SK-N-SH (cell line): ENCODE measurements around the gene COPS4. TPM values are rescaled to one million over a fixed set of nuclear protein-coding genes. Genes with fewer than 3 reads are reported as not detected.

ENCODE experiments used
- CTCF ChIA-PET: fragments of 300-600, 350-600 bp; formaldehyde crosslinking; extraction: SDS; loops from one replicate; lab custom pipeline; 2021; lab: Yijun Ruan, JAX
- POLR2A ChIA-PET: fragments of 350-600 bp; sonication (Branson Sonifier 250); formaldehyde crosslinking; extraction: SDS; loops from one replicate; lab custom pipeline; 2020; ENCODE audit warnings: antibody characterized with exemption, inconsistent platforms; lab: Yijun Ruan, JAX
- DNase-seq: peaks from one replicate; pipeline ENCODE4 v3.0.0; 2012
- H2AFZ ChIP-seq: fragments of 200-600 bp; sonication (generic); 2 replicates; pipeline ENCODE4 v1.8.1; 2016; ENCODE audit warnings: antibody characterized with exemption, mild to moderate bottlenecking, low read depth
- H3F3A ChIP-seq: fragments of 200-600 bp; sonication (generic); replicated peaks from 2 replicates; pipeline ENCODE3; 2016; ENCODE audit warnings: antibody characterized with exemption, mild to moderate bottlenecking; ENCODE audit not compliant: insufficient read depth
- H3K27ac ChIP-seq, 2 experiments: fragments of 200-500 bp in 1 of 2; fragments of 200-600 bp in 1 of 2; sonication (Bioruptor generic) in 1 of 2; sonication (generic), shearing (Covaris generic) in 1 of 2; 2 replicates each; pipeline versions ENCODE4 v1.5.1 to v1.6.1; 2014 to 2016; ENCODE audit warnings: low read depth in 2 of 2, inconsistent platforms in 1 of 2, low read length in 1 of 2, mild to moderate bottlenecking in 1 of 2, mixed read lengths in 1 of 2
- H3K27me3 ChIP-seq: fragments of 200-600 bp; sonication (generic), shearing (Covaris generic); 2 replicates; pipeline ENCODE4 v1.6.1; 2016; ENCODE audit warnings: mixed run types; ENCODE audit not compliant: insufficient read depth
- H3K36me3 ChIP-seq, 2 experiments: fragments of 200-500 bp in 1 of 2; fragments of 200-600 bp in 1 of 2; sonication (Bioruptor generic) in 1 of 2; sonication (generic) in 1 of 2; replicated peaks in 1 of 2; 2 replicates each; pipeline versions ENCODE3 to v1.5.1; 2014 to 2016; ENCODE audit warnings: low read length in 1 of 2, mild to moderate bottlenecking in 1 of 2; ENCODE audit not compliant: insufficient read depth in 2 of 2, control insufficient read depth in 1 of 2
- H3K4me1 ChIP-seq, 2 experiments: fragments of 200-500 bp in 1 of 2; fragments of 200-600 bp in 1 of 2; sonication (Bioruptor generic) in 1 of 2; sonication (generic), shearing (Covaris generic) in 1 of 2; 2 replicates each; pipeline versions ENCODE4 v1.5.1 to v1.6.1; 2014 to 2016; ENCODE audit warnings: low read depth in 1 of 2, low read length in 1 of 2, mixed run types in 1 of 2; ENCODE audit not compliant: insufficient read depth in 2 of 2, control insufficient read depth in 1 of 2
- H3K4me2 ChIP-seq: fragments of 200-600 bp; sonication (generic), shearing (Covaris generic); 2 replicates; pipeline ENCODE4 v1.6.1; 2017; ENCODE audit warnings: mixed run types
- H3K4me3 ChIP-seq, 2 experiments: fragments of 200-500 bp in 1 of 2; fragments of 200-600 bp in 1 of 2; sonication (Bioruptor generic) in 1 of 2; sonication (generic), shearing (Covaris generic) in 1 of 2; 2 replicates each; pipeline versions ENCODE4 v1.5.1 to v1.8.1; 2014 to 2016; ENCODE audit warnings: low read depth in 2 of 2, inconsistent platforms in 1 of 2, low read length in 1 of 2, mild to moderate bottlenecking in 1 of 2, mixed read lengths in 1 of 2, moderate library complexity in 1 of 2
- H3K79me2 ChIP-seq: fragments of 200-600 bp; sonication (generic); 2 replicates; pipeline ENCODE4 v1.8.1; 2017; ENCODE audit warnings: mild to moderate bottlenecking; ENCODE audit not compliant: insufficient read depth
- H3K9ac ChIP-seq: fragments of 200-600 bp; sonication (generic); 2 replicates; pipeline ENCODE4 v1.6.1; 2017; ENCODE audit warnings: mixed run types
- H3K9me2 ChIP-seq: fragments of 200-600 bp; sonication (generic); 2 replicates; pipeline ENCODE4 v1.6.1; 2017; ENCODE audit warnings: mixed run types
- H3K9me3 ChIP-seq: fragments of 200-600 bp; sonication (generic); 2 replicates; pipeline ENCODE4 v1.6.1; 2017; ENCODE audit warnings: mixed run types, mild to moderate bottlenecking, moderate library complexity
- H4K20me1 ChIP-seq: fragments of 200-600 bp; sonication (generic); 2 replicates; pipeline ENCODE4 v1.6.1; 2017; ENCODE audit warnings: mild to moderate bottlenecking, mixed run types; ENCODE audit not compliant: insufficient read depth
- CHD2 ChIP-seq: fragments of 150-350 bp; IDR thresholded peaks from 2 replicates; pipeline ENCODE4 v1.6.1; 2018; ENCODE audit warnings: low read length; ENCODE audit not compliant: partially characterized antibody
- EP300 ChIP-seq, 2 experiments: IDR thresholded peaks; 2 replicates each; pipeline versions ENCODE4 v1.4.0 to v1.6.1; 2012; ENCODE audit warnings: borderline replicate concordance in 1 of 2, low read depth in 1 of 2, low read length in 1 of 2
- FOXJ3 ChIP-seq: sonication (generic); formaldehyde crosslinking; IDR thresholded peaks from 2 replicates; pipeline ENCODE4 v1.5.1; 2020; ENCODE audit warnings: mild to moderate bottlenecking, missing genetic modification reagents
- JUND ChIP-seq: IDR thresholded peaks from 2 replicates; pipeline ENCODE4 v1.4.0; 2012
- MAX ChIP-seq: IDR thresholded peaks from 2 replicates; pipeline ENCODE4 v1.4.0; 2012; ENCODE audit warnings: low read depth
- MEF2A ChIP-seq: IDR thresholded peaks from 2 replicates; pipeline ENCODE4 v1.4.0; 2012; ENCODE audit warnings: low read depth, borderline replicate concordance
- MXI1 ChIP-seq: IDR thresholded peaks from 2 replicates; pipeline ENCODE4 v1.6.1; 2012; ENCODE audit warnings: mild to moderate bottlenecking, low read depth, low read length, improper control_type of control experiment
- POLR2AphosphoS5 ChIP-seq: IDR thresholded peaks from 2 replicates; pipeline ENCODE4 v1.6.1; 2012; ENCODE audit warnings: low read depth, low read length
- RXRA ChIP-seq: IDR thresholded peaks from 2 replicates; pipeline ENCODE4 v1.4.0; 2012; ENCODE audit warnings: low read depth, mild to moderate bottlenecking, borderline replicate concordance
- SMC3 ChIP-seq: IDR thresholded peaks from 2 replicates; pipeline ENCODE4 v1.6.1; 2012; ENCODE audit warnings: low read depth, low read length, improper control_type of control experiment
- TAF1 ChIP-seq: IDR thresholded peaks from 2 replicates; pipeline ENCODE4 v1.6.1; 2012; ENCODE audit warnings: low read depth, mild to moderate bottlenecking, low read length, moderate library complexity, borderline replicate concordance
- TCF12 ChIP-seq: IDR thresholded peaks from 2 replicates; pipeline ENCODE4 v1.4.0; 2012
- USF1 ChIP-seq: IDR thresholded peaks from 2 replicates; pipeline ENCODE4 v1.4.0; 2012; ENCODE audit warnings: low read depth, borderline replicate concordance
- YY1 ChIP-seq: IDR thresholded peaks from 2 replicates; pipeline ENCODE4 v1.4.0; 2012; ENCODE audit warnings: low read depth, mild to moderate bottlenecking
- ZBTB33 ChIP-seq: IDR thresholded peaks from 2 replicates; pipeline ENCODE4 v1.4.0; 2012; ENCODE audit warnings: low read depth, borderline replicate concordance
- WGBS: methylation state at CpG from one replicate; pipeline ENCODE4 v1.1.6; 2017; ENCODE audit warnings: low lambda C conversion rate; 5-methylcytosine and 5-hydroxymethylcytosine counted together
- polyA plus RNA-seq, 3 experiments: library from polyadenylated mRNA; depleted of rRNA; stranded (reverse); fragments of >200 nt; gene quantifications; 2 replicates each; pipeline ENCODE4 v1.2.3, GENCODE V29; 2012

The COPS4 gene
- polyA plus RNA-seq, 1 of the 3 experiments (the other 2 are of a cell fraction): 33.9 TPM

- H3K27ac ChIP-seq: peak overlapping the region; percentile 60 to 77; a peak in 3 of 4 replicates
- ChIA-PET CTCF (interaction anchor here (0.5 to 0.8 kb wide), 2 partner anchors 39 to 40 kb away, joined by 3 read pairs; no protein-coding TSS in a partner anchor), POLR2A (no interaction called here)
- no peaks in the 10 kb centered on the region for H3K27me3 ChIP-seq
- TF ChIP-seq RXRA: no peak
- no peak for TF ChIP-seq MEF2A
- TF ChIP-seq POLR2AphosphoS5: no peak
- TF ChIP-seq TCF12: no peak
- TF ChIP-seq MAX: no peak
- no peak for TF ChIP-seq FOXJ3 (CRISPR knock-in tag)
- no peak for TF ChIP-seq SMC3
- no peak for TF ChIP-seq USF1
- no peak for TF ChIP-seq EP300 (IDR thresholded peaks at IDR 0.05; ENCODE audit: borderline replicate concordance in 1 of 2, low read depth in 1 of 2, low read length in 1 of 2)
- no peaks in the 10 kb centered on the region for H3K9me3 ChIP-seq
- no peaks in the 10 kb centered on the region for H3K36me3 ChIP-seq
- no peaks in the 10 kb centered on the region for H3K9me2 ChIP-seq
- 35% methylated on average over 3 of the region's 3 CpGs for WGBS
- H2AFZ ChIP-seq: peak overlapping the region; percentile 73
- no peaks in the 10 kb centered on the region for H4K20me1 ChIP-seq
- H3F3A ChIP-seq: peaks cover 40% of the 10 kb centered on the region
- peak overlapping the region; percentile 39 for H3K4me2 ChIP-seq
- H3K9ac ChIP-seq: peak overlapping the region; percentile 51; the same call in 1 of the 2 replicates
- H3K79me2 ChIP-seq: no peaks in the 10 kb centered on the region; the same call in 1 of the 2 replicates
- no peak for DNase-seq
- peak overlapping the region in 1 of 2 experiments; percentile 23; a peak in 2 of 4 replicates for H3K4me3 ChIP-seq
- H3K4me1 ChIP-seq: peaks cover 3 to 25% of the 10 kb centered on the region in 2 experiments
Measured at GRCh38 chr4:83113429-83113786, 78.4 kb downstream of the COPS4 start.

GRCh38 chr4:83114576-83114975 is 79.6 kb downstream of the COPS4 start, which contains the start of gene PLAC8:
TSS of gene PLAC8 (minus strand) at chr4:83114729. CDS start at chr4:83107921, 6,808 bp downstream.
- 65% methylated on average over 5 of the region's 5 CpGs for WGBS
- H3K4me3 ChIP-seq: peak within 1 kb of the TSS in 1 of 2 experiments; percentile 17; a peak in 1 of 4 replicates
- H4K20me1 ChIP-seq: no peaks in the 10 kb centered on the region
- no peaks in the 10 kb centered on the region for H3K9me3 ChIP-seq
- H3K27me3 ChIP-seq: no peaks in the 10 kb centered on the region
- ChIA-PET CTCF (no interaction called here), POLR2A (no interaction called here)
- H3K4me1 ChIP-seq: peaks cover 3 to 25% of the 10 kb centered on the region in 2 experiments
- H3K36me3 ChIP-seq: no peaks in the 10 kb centered on the region
- no peak for DNase-seq
- H2AFZ ChIP-seq: peak within 1 kb of the TSS; percentile 87
- H3K27ac ChIP-seq: peak within 1 kb of the TSS; percentile 56 to 77; a peak in 3 of 4 replicates
- H3K4me2 ChIP-seq: peak within 1 kb of the TSS; percentile 53
- H3K9me2 ChIP-seq: no peaks in the 10 kb centered on the region
- H3K9ac ChIP-seq: peak within 1 kb of the TSS; percentile 51; the same call in 1 of the 2 replicates
- no peaks in the 10 kb centered on the region; the same call in 1 of the 2 replicates for H3K79me2 ChIP-seq
- no peak for TF ChIP-seq ZBTB33
- TF ChIP-seq JUND: no peak
- no peak for TF ChIP-seq MEF2A
- no peak for TF ChIP-seq YY1
- TF ChIP-seq TAF1: no peak
- no peak for TF ChIP-seq MXI1
- no peak for TF ChIP-seq CHD2
- H3F3A ChIP-seq: peaks cover 40% of the 10 kb centered on the region
